NCI-H748 (cell line): ENCODE data around the gene RALGAPA2.

ENCODE experiments used
- DNase-seq: peaks from one replicate; lab custom pipeline; 2025; ENCODE audit not compliant: unreplicated experiment; lab: John Stamatoyannopoulos, UW

RALGAPA2 gene

DNA sequence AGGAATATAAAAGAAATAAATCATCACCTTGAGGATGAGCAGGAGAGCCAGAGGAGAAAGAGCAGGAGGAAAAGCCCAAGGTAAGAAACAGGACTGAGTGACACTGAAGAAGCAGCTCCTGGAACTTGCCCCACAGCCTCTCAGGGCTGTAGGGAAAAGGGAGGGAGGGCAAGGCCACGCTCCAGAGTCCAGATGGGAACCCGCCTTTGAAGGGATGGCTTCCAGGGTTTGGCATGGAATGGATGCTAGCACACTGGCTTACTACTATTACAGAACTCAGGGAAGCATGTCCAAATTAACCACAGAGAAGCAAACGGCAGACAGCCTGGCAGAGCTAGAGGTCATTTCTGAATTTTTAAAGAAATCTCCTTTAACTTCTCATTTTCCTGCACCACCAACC is 26.8 kb downstream of the RALGAPA2 start:
- no peak for DNase-seq

DNA sequence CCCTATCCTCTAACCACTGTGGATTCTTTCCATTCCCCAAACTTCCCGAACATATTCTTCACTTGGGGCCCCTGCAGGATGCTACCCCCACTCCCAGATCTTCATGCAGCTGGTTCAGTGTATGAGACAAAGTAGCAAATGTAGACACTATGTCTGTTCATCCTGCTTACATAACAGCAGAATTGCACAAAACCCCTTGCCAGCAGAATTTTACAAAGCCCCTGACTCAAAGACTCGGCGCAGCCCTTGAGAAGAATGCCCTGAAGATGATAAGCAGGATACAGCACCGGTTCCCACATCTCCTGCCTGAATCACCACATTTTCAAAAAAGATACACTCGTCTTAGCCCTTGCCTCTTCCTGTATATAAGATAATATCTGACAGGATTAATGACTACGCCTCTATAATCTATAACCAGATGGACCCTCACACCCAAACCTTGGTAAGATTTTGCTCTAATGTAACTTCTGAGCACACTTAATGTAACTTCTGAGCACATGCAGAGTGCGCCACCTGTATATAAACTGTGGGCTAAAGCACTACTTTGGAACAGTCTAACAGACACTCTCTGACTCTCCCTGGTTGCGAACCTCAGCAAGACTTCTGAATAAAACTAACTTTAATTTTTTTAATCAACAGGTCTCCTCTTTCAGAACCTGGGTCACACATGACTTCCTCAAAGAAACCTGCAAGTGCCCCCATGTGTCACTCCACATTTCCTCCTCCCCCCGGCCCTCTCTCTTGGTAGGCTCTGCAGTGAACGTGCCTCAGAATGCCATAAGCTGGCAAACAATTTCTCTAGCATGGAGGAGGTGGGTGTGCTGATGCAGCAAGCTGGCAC is 28.7 kb downstream of the RALGAPA2 start:
- no peak for DNase-seq

DNA sequence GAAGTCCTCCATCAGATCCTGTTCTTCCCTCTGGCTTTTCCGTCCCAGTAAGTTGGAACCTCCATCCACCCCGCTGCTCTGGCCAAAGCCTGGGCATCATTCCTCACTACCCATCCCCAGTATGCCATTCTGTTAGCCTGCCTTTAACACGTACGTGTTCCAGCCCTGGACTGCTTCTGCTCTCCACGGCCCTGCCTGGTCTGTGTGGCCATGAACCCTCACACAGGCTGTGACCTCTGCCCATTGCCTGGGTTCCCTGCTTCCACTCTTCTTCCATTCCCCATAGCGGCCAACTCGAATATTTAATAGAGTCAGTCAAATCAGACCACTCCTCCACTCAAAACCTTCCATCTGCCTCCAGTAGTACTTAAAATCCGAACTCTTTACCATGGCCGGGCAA is 29.4 kb downstream of the RALGAPA2 start:
- DNase-seq, result no peak

GRCh38 chr20:20680991-20681508 is 31.4 kb downstream of the RALGAPA2 start:
- no peak for DNase-seq

- DNase-seq, result no peak
Measured at GRCh38 chr20:20679316-20679715, 33.1 kb downstream of the RALGAPA2 start.

- peak; percentile 46 for DNase-seq
Measured at GRCh38 chr20:20677186-20677585, 35.3 kb downstream of the RALGAPA2 start.

GRCh38 chr20:20668639-20669038 is 43.8 kb downstream of the RALGAPA2 start:
- DNase-seq, result no peak

GRCh38 chr20:20666359-20666758 is 46.1 kb downstream of the RALGAPA2 start:
- no peak for DNase-seq

DNA sequence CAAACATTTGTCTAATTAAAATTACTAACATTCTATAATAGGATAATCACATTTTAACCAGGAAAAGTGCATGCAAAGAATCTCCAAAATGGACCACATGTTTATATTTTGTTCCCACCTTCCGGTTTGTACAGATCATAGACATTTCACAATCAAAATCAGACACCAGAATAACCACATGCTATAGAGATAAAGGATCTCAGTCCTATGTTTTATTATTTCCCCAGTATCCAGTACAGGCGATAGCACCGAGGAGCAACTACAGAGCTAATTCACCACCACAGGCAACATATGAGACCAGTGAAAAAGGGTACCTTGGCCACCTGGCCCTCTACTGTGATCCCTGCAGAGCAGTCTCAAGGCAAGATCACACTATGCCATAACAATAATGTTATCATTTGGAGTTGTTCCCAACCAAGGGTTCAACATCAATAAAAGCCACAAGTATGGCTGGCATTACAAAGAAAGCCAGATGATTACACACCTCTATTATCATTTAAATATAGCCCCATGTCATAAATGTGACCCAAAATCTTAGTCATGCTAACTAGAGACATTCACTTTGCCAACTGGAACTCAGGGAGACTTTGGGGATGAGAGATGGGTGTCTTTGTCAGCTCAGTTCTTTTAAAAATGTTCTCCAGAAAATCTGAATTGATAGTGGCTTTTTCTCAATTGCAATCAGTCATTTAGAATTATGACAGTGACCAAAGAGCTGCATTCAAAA is 46.7 kb downstream of the RALGAPA2 start:
- no peak for DNase-seq

DNA sequence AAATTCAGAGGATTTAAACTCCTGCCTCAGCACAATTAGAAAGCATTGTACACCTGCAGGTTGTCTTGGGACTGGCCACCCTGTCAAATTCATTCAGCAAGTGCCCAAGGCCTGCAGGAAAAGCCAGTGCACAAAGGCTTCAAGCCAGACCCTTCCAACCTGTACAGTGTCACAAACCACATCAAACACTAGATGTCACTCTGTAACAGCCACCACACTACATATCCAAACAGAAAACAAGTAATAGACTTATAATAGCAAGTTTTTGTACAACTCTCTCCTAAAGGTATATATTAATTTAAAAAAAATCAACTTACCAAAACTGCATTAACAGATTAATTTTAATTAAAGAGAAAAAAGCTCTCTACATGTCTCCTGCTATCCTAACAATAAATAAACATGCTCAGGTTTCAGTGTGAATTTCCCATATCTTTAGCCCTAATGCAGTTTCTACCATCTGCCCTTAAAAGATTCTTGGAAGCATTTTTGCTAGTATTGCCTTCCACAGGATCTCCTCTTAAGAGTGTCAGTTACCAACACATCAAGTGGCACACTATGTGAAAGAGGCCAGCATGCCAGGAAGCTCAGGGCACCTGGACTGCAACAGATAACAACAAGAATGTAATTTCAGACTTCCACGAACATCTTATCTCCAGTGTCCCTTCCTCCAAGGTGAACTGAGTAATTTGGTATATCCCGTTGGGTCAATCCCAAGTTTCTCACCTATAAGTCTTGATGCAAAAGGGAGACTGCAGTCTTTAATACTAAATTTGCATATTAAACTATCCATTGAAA is 47.5 kb downstream of the RALGAPA2 start:
- DNase-seq, result peak; percentile 62

- no peak for DNase-seq
Measured at GRCh38 chr20:20663841-20664240, 48.6 kb downstream of the RALGAPA2 start.

DNA sequence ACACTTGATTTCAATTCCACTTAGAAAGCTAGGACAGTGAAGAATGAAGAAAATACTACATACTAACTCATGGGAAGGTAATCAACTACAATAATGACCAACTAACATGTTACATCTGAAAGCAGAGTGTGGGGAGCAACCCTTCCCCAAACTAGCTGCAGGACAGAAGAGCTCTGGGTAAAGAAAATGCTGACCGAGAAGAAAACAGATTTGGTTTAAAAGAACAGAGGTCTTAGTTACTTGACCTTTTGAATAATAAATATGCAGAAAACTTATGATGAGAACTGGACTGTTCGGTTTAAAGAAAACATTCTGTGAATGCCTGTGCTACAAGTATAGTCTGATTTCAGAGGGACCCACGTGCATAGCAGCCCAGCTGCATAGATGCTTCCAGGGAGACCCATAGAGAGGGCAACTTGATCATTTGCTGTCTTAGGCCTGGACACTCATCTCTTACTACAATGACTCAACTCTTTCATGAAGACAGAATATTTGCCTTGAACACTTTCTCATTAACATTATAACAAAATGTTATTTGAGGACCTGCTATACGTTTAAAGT is 53.5 kb downstream of the RALGAPA2 start:
- DNase-seq, result no peak

GRCh38 chr20:20658123-20658522 is 54.3 kb downstream of the RALGAPA2 start:
- no peak for DNase-seq

- no peak for DNase-seq
Measured at GRCh38 chr20:20657092-20657491, 55.4 kb downstream of the RALGAPA2 start.

DNA sequence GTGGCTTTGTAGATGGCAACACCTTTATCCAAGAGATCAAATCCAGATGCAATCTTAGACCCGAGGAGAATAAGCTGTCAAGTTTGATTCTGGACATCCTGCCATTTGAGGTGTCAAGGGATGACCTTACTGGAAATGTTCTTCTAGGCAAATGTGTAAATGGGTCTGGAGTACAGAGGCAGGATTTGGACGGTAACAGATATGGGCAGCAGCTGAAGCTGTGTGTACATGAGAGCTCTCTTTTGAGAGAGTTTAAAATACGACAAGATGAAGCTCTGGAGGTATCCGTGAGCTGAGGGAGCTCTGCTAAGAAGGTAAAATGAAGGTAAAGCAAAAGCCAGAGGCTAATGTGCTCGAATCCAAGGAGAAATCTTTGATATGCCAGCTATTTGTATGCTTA is 56.6 kb downstream of the RALGAPA2 start:
- no peak for DNase-seq

DNA sequence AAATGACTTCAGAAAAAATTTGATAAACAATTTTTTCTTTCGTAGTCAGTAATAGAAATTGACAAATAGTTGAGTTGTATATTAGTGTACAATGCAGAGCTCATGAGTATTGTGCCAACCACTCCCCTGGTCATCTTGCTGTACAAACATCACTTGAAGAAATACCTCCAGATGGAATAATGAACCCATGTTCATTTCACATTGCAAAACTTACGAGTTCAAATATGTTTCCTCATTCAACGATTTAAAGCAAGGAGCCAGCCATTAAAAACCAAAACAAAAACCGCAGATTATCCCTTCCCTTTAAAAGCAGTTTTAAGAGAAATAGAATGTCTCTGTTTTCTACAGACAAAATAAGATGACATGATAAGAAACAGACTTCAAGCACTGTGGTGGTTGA is 62.5 kb downstream of the RALGAPA2 start:
- no peak for DNase-seq

DNA sequence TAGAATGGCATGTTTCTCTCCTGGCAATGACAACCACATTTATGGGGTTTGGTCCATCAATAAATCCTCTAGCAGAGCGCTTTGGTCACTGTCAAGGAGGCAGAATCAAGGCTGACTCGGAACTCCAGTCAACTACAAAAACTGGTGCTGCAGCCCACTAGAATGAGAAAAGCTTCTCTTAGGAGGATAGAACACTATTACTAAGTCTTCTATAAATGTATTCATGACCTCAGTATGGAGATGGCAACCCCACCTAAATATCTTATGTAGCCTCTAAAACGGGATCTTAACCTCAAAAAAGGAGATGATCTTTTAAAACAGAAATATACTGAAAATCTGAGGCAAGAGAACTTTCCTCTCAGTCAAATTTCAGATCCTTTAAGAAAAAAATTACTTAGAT is 68.5 kb downstream of the RALGAPA2 start:
- no peak for DNase-seq

DNA sequence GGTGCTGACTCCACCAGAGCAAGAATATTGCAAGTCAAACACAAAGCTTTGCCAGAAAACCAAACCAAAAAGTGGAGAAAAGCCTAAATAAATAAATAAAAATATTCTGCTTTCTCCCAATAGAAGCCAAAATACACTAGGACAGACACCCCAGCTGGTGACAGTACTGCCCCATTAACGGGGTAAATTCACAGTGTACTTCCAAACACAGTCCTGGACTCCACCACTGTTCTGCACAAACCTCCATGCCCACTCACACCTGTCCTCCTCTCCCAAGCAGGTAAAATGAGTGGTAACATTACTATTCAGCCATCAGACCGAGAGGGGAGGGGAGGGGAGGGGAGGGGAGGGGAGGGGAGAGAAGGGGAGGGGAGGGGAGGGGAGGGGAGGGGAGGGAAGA is 70.7 kb downstream of the RALGAPA2 start:
- DNase-seq, result no peak

GRCh38 chr20:20638878-20639277 is 73.6 kb downstream of the RALGAPA2 start:
- no peak for DNase-seq

- peak; percentile 77 for DNase-seq
Measured at GRCh38 chr20:20637998-20638725, 74.3 kb downstream of the RALGAPA2 start.
